SKM-1 treated with dmso at 0.1 percent for 144 hours (cell line): ENCODE measurements around the gene REG1A.
A peak's percentile ranks its signal among the peaks of the same experiment; 100 is the strongest.

Experiments used
- DNase-seq: peaks from one replicate; lab custom pipeline; 2025; ENCODE audit not compliant: unreplicated experiment; lab: John Stamatoyannopoulos, UW

REG1A gene, protein sequence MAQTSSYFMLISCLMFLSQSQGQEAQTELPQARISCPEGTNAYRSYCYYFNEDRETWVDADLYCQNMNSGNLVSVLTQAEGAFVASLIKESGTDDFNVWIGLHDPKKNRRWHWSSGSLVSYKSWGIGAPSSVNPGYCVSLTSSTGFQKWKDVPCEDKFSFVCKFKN

DNA sequence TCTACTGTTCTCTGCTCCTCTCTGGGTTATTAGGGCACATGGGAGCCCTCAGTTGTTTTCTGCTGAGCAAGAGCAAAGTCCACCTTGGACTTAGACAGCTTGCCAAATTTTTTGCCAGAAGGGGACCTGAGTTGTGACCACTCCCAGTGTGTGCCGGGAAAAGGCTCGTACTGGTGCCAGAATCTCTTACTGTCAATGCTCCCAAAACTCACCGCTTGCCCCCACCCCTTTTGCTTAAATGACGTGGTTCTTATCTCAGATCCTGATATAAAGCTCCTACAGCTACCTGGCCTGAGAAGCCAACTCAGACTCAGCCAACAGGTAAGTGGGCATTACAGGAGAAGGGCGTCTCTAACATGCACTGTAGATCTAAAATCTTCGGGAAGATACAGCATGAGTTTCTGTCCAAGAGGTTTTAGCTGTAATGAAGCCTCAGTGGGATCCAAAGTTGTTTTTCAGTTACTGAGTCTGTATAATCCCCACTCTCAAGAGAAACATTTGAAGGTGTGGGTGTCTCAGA lies at the start of gene REG1A:
REG1A (plus strand) TSS at position 295 of the 520 bp plus-strand sequence. CDS start 374 bp downstream, outside the sequence.
- DNase-seq = no peak

DNA sequence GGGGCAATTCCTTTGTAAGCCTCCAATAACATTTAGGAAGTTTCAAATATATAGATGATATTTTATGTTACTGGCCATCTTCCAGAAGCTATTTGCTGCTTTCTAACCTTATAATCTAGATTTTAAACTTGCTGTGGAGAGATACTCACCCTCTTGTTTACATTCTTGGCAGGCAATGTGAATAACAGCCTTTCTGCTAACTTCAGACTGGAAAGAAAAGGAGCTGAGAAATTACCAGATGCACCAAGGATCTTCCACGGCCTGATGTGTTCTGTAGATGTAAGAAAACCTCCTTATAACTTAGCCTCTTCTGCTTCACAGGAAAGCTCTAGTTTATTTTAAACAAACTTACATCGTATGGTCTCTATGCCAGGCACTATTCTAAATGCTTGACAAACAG lies 49.2 kb upstream of the REG1A start:
- no peak for DNase-seq

DNA sequence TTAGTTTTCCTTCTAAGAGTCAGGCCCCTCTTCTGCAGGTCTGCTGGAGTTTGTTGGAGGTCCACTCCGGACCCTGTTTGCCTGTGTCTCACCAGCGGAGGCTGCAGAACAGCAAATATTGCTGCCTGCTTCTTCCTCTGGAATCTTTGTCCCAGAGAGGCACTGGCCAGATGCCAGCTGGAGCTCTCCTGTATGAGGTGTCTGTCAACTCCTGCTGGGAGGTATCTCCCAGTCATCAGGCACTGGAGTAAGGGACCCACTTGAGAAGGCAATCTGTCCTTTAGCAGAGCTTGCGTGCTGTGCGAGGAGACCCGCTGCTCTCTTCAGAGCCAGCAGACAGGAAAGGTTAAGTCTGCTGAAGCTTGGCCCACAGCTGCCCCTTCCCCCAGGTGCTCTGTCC lies 37.3 kb upstream of the REG1A start:
- DNase-seq = no peak

DNA sequence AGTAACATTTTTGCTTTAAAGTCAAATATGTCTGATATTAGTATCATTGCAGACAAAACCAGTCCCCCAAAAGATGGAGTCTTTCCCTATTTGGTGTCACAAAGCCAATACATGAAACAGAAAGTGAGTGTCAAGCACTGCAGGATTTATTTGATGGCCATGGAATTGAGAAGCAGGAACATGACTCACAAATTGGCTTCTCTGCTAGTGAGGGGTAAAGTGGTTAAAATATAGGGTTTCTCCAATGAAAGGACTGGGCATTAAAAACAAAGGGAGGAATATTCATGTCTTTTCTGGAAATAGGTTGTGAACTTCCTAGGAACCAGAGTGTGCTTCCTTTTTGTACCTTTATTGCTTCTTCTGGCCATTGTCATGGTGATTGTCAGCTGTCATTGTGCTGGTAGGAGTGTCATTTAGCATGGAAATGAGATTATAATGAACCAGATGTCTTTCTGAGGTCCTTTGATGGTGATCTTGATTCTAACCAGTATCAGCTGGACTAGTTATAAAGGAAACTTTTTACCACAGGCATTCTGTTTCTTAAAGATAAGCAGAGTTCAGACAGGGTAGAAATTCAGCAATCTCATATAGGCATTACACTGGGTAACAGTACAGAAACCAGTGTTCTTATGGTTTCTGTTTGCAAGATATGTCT lies 36.6 kb upstream of the REG1A start:
- DNase-seq = no peak

DNA sequence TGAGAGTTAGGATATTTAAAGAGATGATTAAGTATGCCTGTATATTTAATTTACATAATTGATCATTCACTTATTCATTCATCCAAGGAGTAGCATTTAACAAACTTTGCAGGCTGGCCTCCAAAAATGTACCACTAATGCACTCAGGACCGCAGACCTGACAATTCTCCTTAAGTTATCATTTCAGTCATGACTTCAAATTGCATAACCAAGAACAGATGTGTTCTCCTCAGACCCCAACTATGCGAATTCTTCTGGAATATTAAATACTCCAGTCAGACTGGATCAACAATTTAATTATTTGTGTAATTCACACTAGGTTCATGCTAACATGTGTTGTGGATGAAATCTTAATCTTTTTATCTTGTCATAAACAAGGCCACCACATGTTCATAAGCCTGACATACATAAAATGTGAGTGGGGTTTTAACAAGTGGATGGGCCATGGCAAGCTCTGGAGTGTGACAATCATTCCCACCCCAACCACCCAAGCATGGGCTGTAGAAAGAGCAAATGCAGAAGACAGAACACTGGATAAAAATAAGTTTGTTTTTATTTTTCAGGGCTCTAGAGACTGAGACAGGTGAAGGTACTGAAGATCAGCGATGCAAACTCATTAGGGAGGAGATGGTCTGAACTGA lies 35.7 kb upstream of the REG1A start:
- DNase-seq = no peak

DNA sequence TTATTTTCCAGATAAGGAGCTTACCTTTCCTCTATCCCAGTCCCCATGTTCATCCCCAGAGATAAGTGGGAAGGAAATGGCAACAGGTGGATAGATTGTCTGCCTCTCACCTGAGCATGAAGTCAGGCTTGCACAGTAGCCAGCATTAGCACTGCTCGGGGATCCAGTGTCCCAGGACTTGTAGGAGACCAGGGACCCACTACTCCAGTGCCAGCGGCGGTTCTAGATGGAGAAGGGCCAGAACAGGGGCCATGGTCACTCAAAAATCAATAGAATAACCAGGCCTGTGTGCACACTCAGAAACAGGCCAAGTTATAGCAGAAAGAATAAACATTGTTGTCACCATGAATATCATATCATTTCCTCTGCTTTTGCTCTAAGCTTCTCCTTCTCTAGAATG lies 34.9 kb upstream of the REG1A start:
- no peak for DNase-seq

DNA sequence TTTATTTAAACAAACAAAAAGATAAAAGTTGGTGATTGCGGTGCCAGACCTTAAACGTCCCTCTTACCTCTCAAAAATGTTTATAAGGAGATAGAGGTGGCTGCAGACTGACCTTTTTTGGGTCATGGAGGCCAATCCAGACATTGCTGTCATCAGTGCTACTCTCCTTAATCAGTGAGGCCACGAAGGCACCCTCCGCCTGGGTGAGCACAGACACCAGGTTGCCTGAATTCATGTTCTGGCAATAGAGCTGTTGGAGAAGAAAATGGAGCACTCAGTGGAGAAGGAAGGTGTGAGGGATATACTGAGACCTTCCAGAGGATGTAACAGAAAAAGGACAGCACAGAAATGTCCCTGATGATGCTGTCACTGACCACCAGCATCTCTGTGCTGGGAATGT lies 34.0 kb upstream of the REG1A start:
- DNase-seq = no peak

DNA sequence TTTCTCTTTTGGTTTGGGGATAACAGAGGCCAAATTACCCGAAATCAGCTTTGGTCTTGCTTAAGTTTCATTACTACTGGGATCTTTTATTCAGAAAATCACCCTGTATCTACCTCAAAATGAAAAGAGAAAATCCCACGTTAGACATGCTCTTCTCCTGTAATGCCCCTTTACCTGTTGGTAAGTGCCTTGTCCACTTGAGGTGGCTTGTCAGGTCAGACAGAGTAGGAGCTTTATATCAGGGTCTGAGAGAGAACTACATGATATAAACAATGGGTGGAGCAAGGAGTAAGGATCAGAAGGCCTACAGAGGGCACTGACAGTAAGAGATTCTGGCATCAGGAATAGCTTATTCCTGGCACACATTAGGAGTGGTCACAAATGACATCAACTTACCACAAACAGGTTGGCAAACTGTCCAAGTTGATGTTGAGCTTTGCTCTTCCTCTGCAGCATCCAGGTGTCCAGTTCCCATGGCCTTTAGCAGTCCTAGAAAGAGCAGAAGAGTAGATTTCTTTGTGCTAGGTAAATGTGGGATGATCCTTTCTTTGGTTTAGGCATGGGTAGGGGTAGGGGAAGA lies 32.4 kb upstream of the REG1A start, which contains the start of gene REG1B:
REG1B (minus strand) TSS at position 209 of the 580 bp plus-strand sequence. CDS start 381 bp downstream, outside the sequence.
- DNase-seq = no peak

DNA sequence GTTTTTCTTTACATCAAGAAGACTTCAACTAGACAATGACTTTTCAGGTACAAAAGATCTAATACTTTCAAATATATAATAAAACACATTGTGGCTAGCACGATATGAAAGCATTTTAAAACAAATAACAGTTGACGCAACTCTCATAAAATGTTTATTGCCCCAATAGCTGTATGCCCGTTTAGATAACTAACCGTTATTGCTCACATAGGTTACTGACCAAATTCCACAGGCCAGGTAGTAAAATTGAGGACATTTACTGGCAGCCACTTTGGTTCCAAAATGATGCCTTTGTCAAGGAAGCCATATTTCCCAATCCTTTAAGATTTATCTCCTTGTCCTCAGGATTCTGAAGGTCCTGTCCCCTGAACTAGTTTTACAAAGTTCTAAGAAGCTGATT lies 29.6 kb upstream of the REG1A start:
- DNase-seq = no peak

DNA sequence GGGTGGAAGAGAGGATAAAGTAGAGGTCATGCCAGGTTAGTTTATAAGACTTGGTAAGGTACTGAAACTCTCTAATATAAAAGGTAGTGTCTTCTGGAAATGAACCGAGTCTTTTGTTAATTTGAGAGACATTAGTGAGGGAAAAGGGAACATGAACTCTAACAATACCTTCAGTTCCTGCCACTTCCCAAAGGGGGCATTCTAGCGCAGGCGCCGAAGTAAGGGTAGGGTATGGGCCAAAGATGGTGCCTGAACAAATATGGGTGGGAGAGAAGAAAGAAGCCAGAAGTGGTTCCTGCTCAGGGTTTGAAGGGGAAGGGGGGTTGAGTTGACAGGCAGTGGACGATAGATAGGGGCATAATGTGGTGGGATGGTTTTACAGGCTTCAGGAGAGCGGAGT lies 22.4 kb upstream of the REG1A start:
- no peak for DNase-seq

DNA sequence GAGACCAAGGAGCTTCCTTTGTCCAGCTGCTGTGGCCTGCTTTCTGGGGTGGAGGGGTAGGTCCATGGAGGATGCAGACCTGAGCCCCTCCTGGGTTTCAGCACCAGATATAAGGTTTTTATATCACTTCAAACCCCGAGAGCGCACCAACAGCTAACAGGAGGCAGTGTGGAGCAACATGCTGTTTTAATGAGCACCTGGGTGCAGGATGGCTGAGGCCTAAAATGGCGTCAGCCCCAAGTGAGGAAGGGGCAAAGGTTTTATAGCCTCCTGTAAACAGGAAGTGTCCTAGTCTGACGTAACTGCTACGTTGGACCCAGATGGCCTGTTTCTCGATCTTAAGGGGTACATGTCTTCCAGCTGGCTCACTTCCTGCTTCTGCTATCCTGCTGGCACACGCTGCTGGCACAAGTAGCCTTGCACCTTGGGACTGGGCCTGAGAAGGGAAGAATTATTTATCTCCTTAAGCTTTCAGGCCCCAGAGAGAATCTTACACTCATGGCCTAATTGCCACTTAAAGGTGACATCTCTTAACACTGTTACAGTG lies 21.1 kb upstream of the REG1A start:
- DNase-seq = no peak

DNA sequence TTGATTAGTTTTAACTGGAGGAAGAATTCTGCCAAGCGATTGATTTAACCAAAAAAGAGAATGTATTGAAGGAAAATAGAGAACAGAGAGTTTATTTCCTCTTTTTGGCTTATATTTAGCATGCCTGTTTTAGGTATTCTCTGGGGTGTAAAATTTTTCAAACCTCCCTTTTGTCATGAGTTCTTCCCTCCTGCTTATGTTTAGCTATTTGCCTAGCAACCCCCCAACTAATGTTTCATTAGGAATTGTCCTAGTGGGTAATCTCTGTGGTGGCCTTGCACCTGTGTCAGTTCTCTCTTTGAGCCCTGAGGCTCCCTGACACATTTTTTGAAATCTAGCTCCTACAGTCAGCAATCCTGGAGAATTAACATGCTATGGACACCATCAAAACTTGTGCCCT lies 20.0 kb upstream of the REG1A start:
- DNase-seq = peak; percentile 2

DNA sequence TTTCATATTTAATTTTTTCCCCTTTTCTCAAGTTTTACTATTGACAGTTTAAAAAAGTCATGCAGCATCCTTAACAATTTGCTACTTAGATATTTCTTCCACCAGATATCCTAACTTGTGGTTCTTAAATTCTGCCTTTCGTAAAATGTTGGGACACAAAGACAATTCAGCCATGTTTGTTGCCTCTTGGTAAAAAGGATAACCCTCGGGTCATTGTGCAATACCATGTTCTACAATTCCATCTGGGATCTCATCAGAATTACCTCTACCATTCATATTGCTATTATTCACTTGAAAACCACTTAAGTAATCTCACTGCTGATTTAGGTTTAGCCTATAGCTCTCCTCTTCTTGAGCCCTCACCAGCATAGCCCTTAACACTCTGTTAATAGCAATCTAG lies 19.3 kb upstream of the REG1A start:
- DNase-seq = no peak

DNA sequence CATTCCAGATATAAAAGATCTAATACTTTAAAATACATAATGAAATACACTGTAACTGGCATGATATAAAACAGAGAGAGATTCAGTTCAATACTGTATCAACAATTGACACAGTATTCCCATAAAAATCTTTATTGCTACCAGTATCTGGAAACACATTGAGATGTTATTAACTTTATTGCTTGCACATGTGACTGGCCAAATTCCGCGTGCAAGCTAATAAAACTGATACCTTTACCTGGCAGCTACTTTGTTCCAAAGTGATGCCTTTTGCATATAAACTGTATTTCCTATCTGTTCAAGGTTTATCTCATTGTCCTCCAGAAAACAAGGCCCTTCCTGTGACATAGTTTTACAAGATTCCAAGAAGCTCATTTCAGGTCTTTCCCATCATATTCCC lies 17.1 kb upstream of the REG1A start:
- DNase-seq = no peak

DNA sequence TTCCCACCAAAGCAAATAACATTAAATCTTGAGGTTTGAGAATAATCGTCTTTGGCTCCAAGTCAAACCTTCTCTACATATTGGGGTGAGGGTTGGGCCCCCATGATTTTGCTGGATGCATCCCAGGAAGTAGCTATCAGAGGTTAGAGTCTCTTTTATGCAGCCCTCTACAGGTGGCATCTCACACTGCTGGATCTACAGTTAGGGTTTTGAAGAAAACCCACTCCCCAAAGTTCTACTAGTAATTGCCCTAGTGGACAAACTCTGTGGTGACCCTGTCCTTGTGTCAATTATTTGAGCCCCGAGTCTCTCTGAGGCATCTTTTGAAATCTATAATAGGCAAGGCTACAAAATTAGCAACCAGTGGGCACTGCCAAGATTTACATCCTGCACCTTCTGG lies 15.0 kb upstream of the REG1A start:
- no peak for DNase-seq

DNA sequence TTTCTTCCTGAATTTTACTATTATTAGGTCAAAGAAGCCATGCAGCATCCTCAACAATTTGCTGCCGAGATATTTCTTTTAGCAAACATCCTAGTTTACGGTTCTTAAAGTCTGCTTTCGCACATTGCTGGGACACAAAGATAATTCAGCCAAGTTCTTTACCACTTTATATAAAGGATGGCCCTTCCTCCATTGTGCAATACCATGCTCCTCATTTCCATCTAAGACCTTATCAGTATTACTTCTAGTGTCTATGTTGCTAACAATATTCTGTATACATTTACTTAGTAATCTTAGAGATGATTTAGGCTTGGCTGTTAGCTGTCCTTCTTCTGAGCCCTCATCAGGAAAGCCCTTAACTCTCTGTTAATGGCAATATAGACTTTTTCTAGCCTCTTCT lies 8.0 kb upstream of the REG1A start:
- DNase-seq = no peak

DNA sequence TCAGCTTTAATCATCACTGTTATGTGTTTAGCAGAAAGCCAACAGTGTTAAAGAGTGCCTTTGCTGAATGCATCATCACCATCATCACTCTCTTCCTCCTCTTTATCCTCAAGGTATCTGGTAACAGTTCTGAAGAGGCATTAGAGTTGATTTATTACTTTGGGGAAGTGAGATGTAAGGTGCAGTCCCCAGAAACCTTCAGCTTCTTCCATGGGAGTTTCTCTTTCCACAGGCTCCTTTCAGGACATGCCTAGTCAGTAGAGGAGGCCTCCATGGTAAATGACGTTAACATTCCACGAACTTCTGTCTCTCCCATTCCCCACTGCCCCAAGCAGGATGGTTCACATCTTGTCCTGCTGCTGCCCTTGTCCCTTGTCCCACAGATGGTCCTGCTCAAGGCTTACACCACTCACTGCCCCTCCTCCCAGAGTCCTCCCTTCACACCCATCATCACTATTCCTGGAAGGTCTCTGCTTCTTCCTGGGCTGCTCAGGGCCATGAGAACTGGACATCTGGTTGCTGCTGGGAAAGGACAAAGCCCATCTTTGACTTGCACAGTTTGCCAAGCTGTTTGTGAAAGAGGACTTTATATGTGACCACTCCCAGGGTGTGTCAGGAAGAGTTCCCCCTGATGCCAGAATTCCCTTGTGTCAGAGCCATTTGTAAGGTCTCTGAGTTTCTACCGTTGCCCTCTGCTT lies 5.3 kb upstream of the REG1A start:
- no peak for DNase-seq

DNA sequence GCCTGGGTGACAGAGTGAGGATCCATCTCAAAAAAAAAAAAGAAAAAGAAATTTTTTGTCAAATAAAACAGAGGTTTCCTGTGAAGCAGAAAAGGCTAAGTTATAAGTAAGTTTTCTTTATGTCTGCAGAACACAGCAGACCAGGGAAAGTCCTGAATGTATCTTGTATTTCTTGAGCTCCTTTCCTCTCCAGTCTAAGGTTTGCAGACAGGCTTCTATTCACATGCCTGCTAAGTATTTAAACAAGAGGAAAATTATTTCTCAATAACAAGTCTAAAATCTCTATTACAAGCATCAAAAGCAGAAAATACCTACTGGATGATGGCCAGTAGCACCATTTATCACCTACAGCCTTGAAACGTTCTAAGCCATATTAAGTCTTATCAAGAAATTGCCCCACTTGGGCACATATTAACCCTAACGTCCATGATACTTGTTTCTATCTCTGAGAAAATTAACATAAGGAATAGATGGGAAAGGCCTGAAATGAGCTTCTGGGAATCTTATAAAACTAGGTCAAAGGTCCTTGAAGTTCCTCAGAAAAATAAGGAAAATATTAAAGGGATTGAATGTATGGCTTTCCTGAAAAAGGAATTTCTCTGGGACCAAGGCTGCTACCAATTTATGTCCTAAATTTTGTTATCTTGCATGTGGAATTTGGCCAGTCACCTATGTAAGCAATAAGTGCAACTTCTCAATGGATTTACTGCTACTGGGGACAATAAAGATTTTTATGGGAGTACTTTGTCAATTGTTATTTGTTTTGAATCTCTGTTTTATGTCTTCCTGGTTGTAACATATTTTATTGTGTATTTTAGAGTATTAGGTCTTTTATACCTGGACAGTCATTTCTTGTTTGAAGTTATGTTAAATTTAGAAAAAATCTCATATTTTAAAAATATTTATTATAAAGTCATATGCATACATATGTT lies 3.0 kb upstream of the REG1A start:
- no peak for DNase-seq

DNA sequence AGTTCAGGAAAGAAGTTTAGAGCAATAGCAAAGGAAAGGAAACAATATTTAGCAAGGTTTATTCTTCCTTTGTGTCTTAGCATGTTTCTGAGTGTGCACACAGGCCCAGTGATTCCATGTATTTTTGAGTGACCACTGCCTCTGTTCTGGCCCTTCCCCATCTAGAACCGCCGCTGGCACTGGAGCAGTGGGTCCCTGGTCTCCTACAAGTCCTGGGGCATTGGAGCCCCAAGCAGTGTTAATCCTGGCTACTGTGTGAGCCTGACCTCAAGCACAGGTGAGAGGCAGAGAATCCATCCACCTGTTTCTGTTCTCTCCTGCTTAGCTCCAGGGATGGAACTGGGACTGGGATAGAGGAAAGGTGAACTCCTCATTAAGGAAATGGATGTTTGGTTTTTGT lies 2.4 kb downstream of the REG1A start:
- no peak for DNase-seq
